ENCODE measurements around the gene ERLIN1.

ERLIN1 gene

GRCh38 chr10:100155936-100156335, 29.9 kb downstream of the ERLIN1 start:
- TF ChIP-seq EZH2phosphoT487 (IDR thresholded peaks at IDR 0.05; ENCODE audit: borderline replicate concordance, low read length), result no peak
- no peak for TF ChIP-seq CTCF (IDR thresholded peaks at IDR 0.05; ENCODE audit: low read depth, low read length, poor library complexity, severe bottlenecking)
- peaks cover 94% of the 10 kb centered on the region for H3K36me3 ChIP-seq (ENCODE audit: control insufficient read depth, low read length)
- no peaks in the 10 kb centered on the region for H4K20me1 ChIP-seq (ENCODE audit: control insufficient read depth, insufficient read depth, low read depth, low read length)
- no peaks in the 10 kb centered on the region for H3K27me3 ChIP-seq (ENCODE audit: control insufficient read depth, low read length)
- H3K79me2 ChIP-seq (ENCODE audit: control insufficient read depth, low read length), result peaks cover 35% of the 10 kb centered on the region
- no peak overlapping the region for H3K4me2 ChIP-seq (ENCODE audit: low read length)
- no peak overlapping the region for H3K4me3 ChIP-seq (ENCODE audit: low read length)
- no peak overlapping the region for H3K27ac ChIP-seq (ENCODE audit: low read depth, low read length)
- no peaks in the 10 kb centered on the region for H3K9me3 ChIP-seq (ENCODE audit: control insufficient read depth, insufficient read depth, low read length)
- no peaks in the 10 kb centered on the region for H3K4me1 ChIP-seq (ENCODE audit: control insufficient read depth, low read length)
- H3F3A ChIP-seq (ENCODE audit: control insufficient read depth, insufficient read depth), result 0 out of 2 replicates have a peak, but pooled peaks cover under 1% of the 10 kb centered on the region
- no peaks in the 10 kb centered on the region for H3K9me2 ChIP-seq (replicated peaks; ENCODE audit: control insufficient read depth, low read length)

GRCh38 chr10:100154666-100155065, 31.2 kb downstream of the ERLIN1 start:
- TF ChIP-seq EZH2phosphoT487 (IDR thresholded peaks at IDR 0.05; ENCODE audit: borderline replicate concordance, low read length) (no peak), CTCF (IDR thresholded peaks at IDR 0.05; ENCODE audit: low read depth, low read length, poor library complexity, severe bottlenecking) (no peak)
- no peak overlapping the region for H3K27ac ChIP-seq (ENCODE audit: low read depth, low read length)
- no peaks in the 10 kb centered on the region for H3K4me1 ChIP-seq (ENCODE audit: control insufficient read depth, low read length)
- H3K4me2 ChIP-seq (ENCODE audit: low read length), result no peak overlapping the region
- peaks cover 90% of the 10 kb centered on the region for H3K36me3 ChIP-seq (ENCODE audit: control insufficient read depth, low read length)
- no peaks in the 10 kb centered on the region for H4K20me1 ChIP-seq (ENCODE audit: control insufficient read depth, insufficient read depth, low read depth, low read length)
- H3K27me3 ChIP-seq (ENCODE audit: control insufficient read depth, low read length), result no peaks in the 10 kb centered on the region
- H3K9me2 ChIP-seq (replicated peaks; ENCODE audit: control insufficient read depth, low read length), result no peaks in the 10 kb centered on the region
- no peaks in the 10 kb centered on the region for H3K9me3 ChIP-seq (ENCODE audit: control insufficient read depth, insufficient read depth, low read length)
- peaks cover 24% of the 10 kb centered on the region for H3K79me2 ChIP-seq (ENCODE audit: control insufficient read depth, low read length)
- H3F3A ChIP-seq (ENCODE audit: control insufficient read depth, insufficient read depth), result 0 out of 2 replicates have a peak, but pooled peaks cover 3% of the 10 kb centered on the region
- no peak overlapping the region for H3K4me3 ChIP-seq (ENCODE audit: low read length)

- peaks cover 79% of the 10 kb centered on the region for H3K36me3 ChIP-seq (ENCODE audit: control insufficient read depth, low read length)
- H3K79me2 ChIP-seq (ENCODE audit: control insufficient read depth, low read length), result peaks cover 12% of the 10 kb centered on the region
- TF ChIP-seq EZH2phosphoT487 (IDR thresholded peaks at IDR 0.05; ENCODE audit: borderline replicate concordance, low read length) (no peak), CTCF (IDR thresholded peaks at IDR 0.05; ENCODE audit: low read depth, low read length, poor library complexity, severe bottlenecking) (no peak)
- H3K4me3 ChIP-seq (ENCODE audit: low read length), result no peak overlapping the region
- no peak overlapping the region for H3K4me2 ChIP-seq (ENCODE audit: low read length)
- no peaks in the 10 kb centered on the region for H3K9me3 ChIP-seq (ENCODE audit: control insufficient read depth, insufficient read depth, low read length)
- no peaks in the 10 kb centered on the region for H3K4me1 ChIP-seq (ENCODE audit: control insufficient read depth, low read length)
- 0 out of 2 replicates have a peak, but pooled peaks cover 3% of the 10 kb centered on the region for H3F3A ChIP-seq (ENCODE audit: control insufficient read depth, insufficient read depth)
- H3K27me3 ChIP-seq (ENCODE audit: control insufficient read depth, low read length), result no peaks in the 10 kb centered on the region
- no peaks in the 10 kb centered on the region for H4K20me1 ChIP-seq (ENCODE audit: control insufficient read depth, insufficient read depth, low read depth, low read length)
- H3K9me2 ChIP-seq (replicated peaks; ENCODE audit: control insufficient read depth, low read length), result no peaks in the 10 kb centered on the region
- H3K27ac ChIP-seq (ENCODE audit: low read depth, low read length), result no peak overlapping the region
Observed at GRCh38 chr10:100153239-100153825, 32.5 kb downstream of the ERLIN1 start.
